PC-3 (cell line): ENCODE measurements around the gene VSTM2B.

Experiments
- EZH2phosphoT487 ChIP-seq: fragments of 300-600 bp; sonication (generic); IDR thresholded peaks from 2 replicates; pipeline ENCODE4 v1.6.1; 2018; ENCODE audit warnings: mild to moderate bottlenecking, antibody characterized with exemption, low read length, borderline replicate concordance
- TF ChIP-seq, protein P1 (sequence below): fragments of 300-600 bp; sonication (generic); conservative IDR thresholded peaks from 2 replicates; pipeline ENCODE4 v1.5.1; 2017; ENCODE audit warnings: antibody characterized with exemption, low read depth, mild to moderate bottlenecking, low read length

DNA sequence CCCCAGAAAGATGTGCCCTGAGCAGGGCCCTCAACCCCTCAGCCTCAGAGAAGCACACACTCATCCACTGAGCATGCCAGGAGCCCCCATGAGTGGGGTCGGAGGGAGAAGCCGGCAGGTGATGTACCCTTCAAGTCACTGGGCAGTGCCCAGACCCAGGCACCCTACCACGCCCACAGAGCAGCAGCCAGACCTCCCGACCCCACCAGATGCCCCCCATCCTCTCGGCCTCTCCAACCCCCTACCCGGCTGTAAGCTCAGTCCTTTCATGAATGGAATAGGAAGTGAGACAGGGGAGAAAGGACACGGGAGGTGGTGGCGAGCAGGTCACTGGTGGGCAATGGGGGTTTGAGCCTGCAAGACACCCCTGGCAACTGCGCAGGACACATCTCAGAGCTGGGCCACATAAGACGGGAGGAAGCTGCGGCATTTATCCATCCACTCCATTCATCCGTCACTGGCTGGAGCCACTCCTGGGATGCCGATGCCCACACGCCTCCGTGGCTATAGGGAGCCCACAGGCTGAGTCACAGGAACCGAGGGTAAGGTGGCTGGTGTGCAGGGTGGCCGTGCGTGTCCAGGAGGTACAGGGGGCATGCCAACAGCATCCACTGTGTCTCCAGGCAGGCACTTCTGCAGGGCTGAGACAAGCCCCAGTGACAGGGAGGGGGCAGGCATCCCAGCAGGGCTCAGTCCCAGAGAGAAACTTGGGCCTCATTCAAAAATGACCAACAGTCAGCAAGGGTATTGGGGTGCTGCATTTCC is 23.8 kb upstream of the VSTM2B start:
- TF ChIP-seq, protein P1, sequence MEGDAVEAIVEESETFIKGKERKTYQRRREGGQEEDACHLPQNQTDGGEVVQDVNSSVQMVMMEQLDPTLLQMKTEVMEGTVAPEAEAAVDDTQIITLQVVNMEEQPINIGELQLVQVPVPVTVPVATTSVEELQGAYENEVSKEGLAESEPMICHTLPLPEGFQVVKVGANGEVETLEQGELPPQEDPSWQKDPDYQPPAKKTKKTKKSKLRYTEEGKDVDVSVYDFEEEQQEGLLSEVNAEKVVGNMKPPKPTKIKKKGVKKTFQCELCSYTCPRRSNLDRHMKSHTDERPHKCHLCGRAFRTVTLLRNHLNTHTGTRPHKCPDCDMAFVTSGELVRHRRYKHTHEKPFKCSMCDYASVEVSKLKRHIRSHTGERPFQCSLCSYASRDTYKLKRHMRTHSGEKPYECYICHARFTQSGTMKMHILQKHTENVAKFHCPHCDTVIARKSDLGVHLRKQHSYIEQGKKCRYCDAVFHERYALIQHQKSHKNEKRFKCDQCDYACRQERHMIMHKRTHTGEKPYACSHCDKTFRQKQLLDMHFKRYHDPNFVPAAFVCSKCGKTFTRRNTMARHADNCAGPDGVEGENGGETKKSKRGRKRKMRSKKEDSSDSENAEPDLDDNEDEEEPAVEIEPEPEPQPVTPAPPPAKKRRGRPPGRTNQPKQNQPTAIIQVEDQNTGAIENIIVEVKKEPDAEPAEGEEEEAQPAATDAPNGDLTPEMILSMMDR: no peak
- TF ChIP-seq EZH2phosphoT487: no peak
